CD8-positive, alpha-beta memory T cell (primary cell): ENCODE results near the gene RYR2. TPM values are rescaled to one million over a fixed set of nuclear protein-coding genes. Genes with fewer than 3 reads are reported as not detected.

Source experiments
- CTCF ChIA-PET: fragments of 350-600 bp; sonication (Branson Sonifier 250); formaldehyde crosslinking; loops from one replicate; lab custom pipeline; 2021; ENCODE audit warnings: antibody characterized with exemption; lab: Charles Lee
- POLR2A ChIA-PET: fragments of 350-600 bp; sonication (Branson Sonifier 250); formaldehyde crosslinking; loops from one replicate; lab custom pipeline; 2021; ENCODE audit warnings: antibody characterized with exemption; lab: Charles Lee
- DNase-seq, 5 donors: peaks; one replicate each; pipeline versions ENCODE4 v3.0.0 to v3.0.0-alpha.2; 2020 to 2022; ENCODE audit warnings: mixed read lengths in 1 of 5
- H3K27ac ChIP-seq: one replicate; pipeline ENCODE4 v1.7.0; 2013; ENCODE audit warnings: low read depth, mild to moderate bottlenecking, low read length, moderate library complexity
- H3K27me3 ChIP-seq: 2 replicates; pipeline ENCODE4 v1.7.0; 2013; ENCODE audit warnings: low read length, mild to moderate bottlenecking; ENCODE audit not compliant: insufficient read depth, poor library complexity, severe bottlenecking
- H3K36me3 ChIP-seq: 2 replicates; pipeline ENCODE4 v1.7.0; 2013; ENCODE audit warnings: mild to moderate bottlenecking, low read length, moderate library complexity; ENCODE audit not compliant: insufficient read depth
- H3K4me1 ChIP-seq: 2 replicates; pipeline ENCODE4 v1.7.0; 2013; ENCODE audit warnings: mild to moderate bottlenecking, low read length, moderate library complexity; ENCODE audit not compliant: insufficient read depth
- H3K4me3 ChIP-seq: 2 replicates; pipeline ENCODE4 v1.7.0; 2013; ENCODE audit warnings: mild to moderate bottlenecking, low read length
- H3K9me3 ChIP-seq: 2 replicates; pipeline ENCODE4 v1.7.0; 2013; ENCODE audit warnings: mild to moderate bottlenecking, low read length
- H3K27ac Mint-ChIP-seq, 8 donors: one replicate each; pipeline ENCODE4 v1.8.0; 2020 to 2021; ENCODE audit warnings: mixed read lengths in 8 of 8, mild to moderate bottlenecking in 6 of 8, inconsistent platforms in 3 of 8, moderate library complexity in 3 of 8
- H3K27me3 Mint-ChIP-seq, 2 donors: one replicate each; pipeline ENCODE4 v1.8.0; 2020 to 2021; ENCODE audit warnings: mixed read lengths in 2 of 2, mild to moderate bottlenecking in 1 of 2, moderate library complexity in 1 of 2
- H3K36me3 Mint-ChIP-seq, 3 donors: one replicate each; pipeline ENCODE4 v1.8.0; 2020 to 2021; ENCODE audit warnings: mixed read lengths in 3 of 3, inconsistent platforms in 1 of 3, mild to moderate bottlenecking in 1 of 3
- H3K4me1 Mint-ChIP-seq, 3 donors: one replicate each; pipeline ENCODE4 v1.8.0; 2020 to 2021; ENCODE audit warnings: mixed read lengths in 3 of 3, inconsistent platforms in 1 of 3, mild to moderate bottlenecking in 1 of 3
- H3K4me3 Mint-ChIP-seq, 7 donors: one replicate each; pipeline ENCODE4 v1.8.0; 2020 to 2021; ENCODE audit warnings: mixed read lengths in 7 of 7, mild to moderate bottlenecking in 6 of 7, moderate library complexity in 4 of 7, inconsistent platforms in 2 of 7
- H3K9me3 Mint-ChIP-seq, 5 donors: one replicate each; pipeline ENCODE4 v1.8.0; 2020 to 2022; ENCODE audit warnings: mixed read lengths in 5 of 5, mild to moderate bottlenecking in 3 of 5, moderate library complexity in 2 of 5, inconsistent platforms in 1 of 5
- polyA plus RNA-seq: library from polyadenylated mRNA; unstranded; fragments of 300-500 nt; fragmentation: Illumina TruSeq; gene quantifications from one replicate; pipeline ENCODE4 v1.2.3, GENCODE V29; 2021
- total RNA-seq, 2 experiments: library from RNA; stranded (reverse); gene quantifications; one replicate each; pipeline ENCODE4 v1.2.3, GENCODE V29; 2021

The RYR2 gene
- total and polyA plus RNA-seq, 3 experiments from 2014 or later, result 0.06 to 0.13 (median 0.11) TPM

- Mint-ChIP-seq H3K4me1 (no peaks in the 10 kb centered on the region), H3K27me3 (peaks cover 0 to 7% of the 10 kb centered on the region in 2 donors), H3K9me3 (no peaks in the 10 kb centered on the region), H3K4me3 (no peak overlapping the region), H3K27ac (no peak overlapping the region), H3K36me3 (no peaks in the 10 kb centered on the region)
- no peaks in the 10 kb centered on the region for H3K4me1 ChIP-seq
- no peaks in the 10 kb centered on the region for H3K27me3 ChIP-seq
- no peak for DNase-seq
- ChIA-PET CTCF (no interaction called here), POLR2A (no interaction called here)
- H3K27ac ChIP-seq, result no peak overlapping the region
- H3K36me3 ChIP-seq, result no peaks in the 10 kb centered on the region
- H3K4me3 ChIP-seq, result no peak overlapping the region
- no peaks in the 10 kb centered on the region for H3K9me3 ChIP-seq
These were observed 199.1 kb downstream of the RYR2 start for GRCh38 chr1:237241038-237241437.

GRCh38 chr1:237244778-237245177, 202.8 kb downstream of the RYR2 start:
- POLR2A ChIA-PET, result no interaction called here
- DNase-seq, result no peak
- Mint-ChIP-seq H3K27me3 (peaks cover 0 to 3% of the 10 kb centered on the region in 2 donors), H3K4me1 (no peaks in the 10 kb centered on the region), H3K9me3 (no peaks in the 10 kb centered on the region), H3K27ac (no peak overlapping the region), H3K36me3 (no peaks in the 10 kb centered on the region), H3K4me3 (no peak overlapping the region)
- no peaks in the 10 kb centered on the region for H3K36me3 ChIP-seq
- CTCF ChIA-PET, result no interaction called here
- no peaks in the 10 kb centered on the region for H3K27me3 ChIP-seq
- H3K4me1 ChIP-seq, result no peaks in the 10 kb centered on the region
- no peak overlapping the region for H3K4me3 ChIP-seq
- H3K27ac ChIP-seq, result no peak overlapping the region
- H3K9me3 ChIP-seq, result no peaks in the 10 kb centered on the region

GRCh38 chr1:237247442-237247841, 205.5 kb downstream of the RYR2 start:
- Mint-ChIP-seq H3K27ac (no peak overlapping the region), H3K4me1 (no peaks in the 10 kb centered on the region), H3K36me3 (no peaks in the 10 kb centered on the region), H3K4me3 (no peak overlapping the region), H3K27me3 (peaks cover 0 to 3% of the 10 kb centered on the region in 2 donors), H3K9me3 (no peaks in the 10 kb centered on the region)
- no peaks in the 10 kb centered on the region for H3K27me3 ChIP-seq
- no peak for DNase-seq
- H3K27ac ChIP-seq, result no peak overlapping the region
- ChIA-PET POLR2A (no interaction called here), CTCF (no interaction called here)
- no peaks in the 10 kb centered on the region for H3K4me1 ChIP-seq
- H3K9me3 ChIP-seq, result no peaks in the 10 kb centered on the region
- no peak overlapping the region for H3K4me3 ChIP-seq
- no peaks in the 10 kb centered on the region for H3K36me3 ChIP-seq

- DNase-seq, result no peak
- no peaks in the 10 kb centered on the region for H3K36me3 Mint-ChIP-seq
- H3K4me1 Mint-ChIP-seq, result no peaks in the 10 kb centered on the region
- H3K4me3 ChIP-seq, result no peak overlapping the region
- H3K27me3 Mint-ChIP-seq, result no peaks in the 10 kb centered on the region
- H3K36me3 ChIP-seq, result no peaks in the 10 kb centered on the region
- CTCF ChIA-PET, result no interaction called here
- no peaks in the 10 kb centered on the region for H3K9me3 ChIP-seq
- H3K4me1 ChIP-seq, result no peaks in the 10 kb centered on the region
- H3K4me3 Mint-ChIP-seq, result no peak overlapping the region
- H3K27ac ChIP-seq, result no peak overlapping the region
- POLR2A ChIA-PET, result no interaction called here
- no peaks in the 10 kb centered on the region for H3K9me3 Mint-ChIP-seq
- no peaks in the 10 kb centered on the region for H3K27me3 ChIP-seq
- no peak overlapping the region for H3K27ac Mint-ChIP-seq
These were observed 207.1 kb downstream of the RYR2 start for GRCh38 chr1:237249120-237249519.

GRCh38 chr1:237250055-237250454, 208.1 kb downstream of the RYR2 start:
- H3K27me3 ChIP-seq, result no peaks in the 10 kb centered on the region
- H3K4me1 ChIP-seq, result no peaks in the 10 kb centered on the region
- no peak overlapping the region for H3K27ac Mint-ChIP-seq
- no peaks in the 10 kb centered on the region for H3K9me3 ChIP-seq
- ChIA-PET CTCF (no interaction called here), POLR2A (no interaction called here)
- no peaks in the 10 kb centered on the region for H3K36me3 ChIP-seq
- DNase-seq, result no peak
- no peak overlapping the region for H3K4me3 ChIP-seq
- H3K4me1 Mint-ChIP-seq, result no peaks in the 10 kb centered on the region
- H3K9me3 Mint-ChIP-seq, result no peaks in the 10 kb centered on the region
- H3K4me3 Mint-ChIP-seq, result no peak overlapping the region
- H3K27ac ChIP-seq, result no peak overlapping the region
- no peaks in the 10 kb centered on the region for H3K27me3 Mint-ChIP-seq
- no peaks in the 10 kb centered on the region for H3K36me3 Mint-ChIP-seq

- no peaks in the 10 kb centered on the region for H3K4me1 Mint-ChIP-seq
- ChIA-PET CTCF (no interaction called here), POLR2A (no interaction called here)
- no peak for DNase-seq
- H3K9me3 Mint-ChIP-seq, result peaks cover 0 to 6% (median 0%) of the 10 kb centered on the region in 5 donors
- Histone ChIP-seq H3K27ac (no peak overlapping the region), H3K27me3 (no peaks in the 10 kb centered on the region), H3K4me3 (no peak overlapping the region), H3K36me3 (no peaks in the 10 kb centered on the region), H3K4me1 (no peaks in the 10 kb centered on the region), H3K9me3 (no peaks in the 10 kb centered on the region)
- H3K4me3 Mint-ChIP-seq, result no peak overlapping the region
- H3K36me3 Mint-ChIP-seq, result no peaks in the 10 kb centered on the region
- peaks cover 0 to 12% of the 10 kb centered on the region in 2 donors for H3K27me3 Mint-ChIP-seq
- no peak overlapping the region for H3K27ac Mint-ChIP-seq
These were observed 213.1 kb downstream of the RYR2 start for GRCh38 chr1:237255071-237255470.

- peaks cover 0 to 6% (median 0%) of the 10 kb centered on the region in 5 donors for H3K9me3 Mint-ChIP-seq
- H3K27me3 ChIP-seq, result no peaks in the 10 kb centered on the region
- H3K36me3 Mint-ChIP-seq, result no peaks in the 10 kb centered on the region
- H3K4me3 ChIP-seq, result no peak overlapping the region
- H3K36me3 ChIP-seq, result no peaks in the 10 kb centered on the region
- ChIA-PET POLR2A (no interaction called here), CTCF (no interaction called here)
- no peak for DNase-seq
- H3K4me1 ChIP-seq, result no peaks in the 10 kb centered on the region
- no peak overlapping the region for H3K27ac Mint-ChIP-seq
- H3K4me3 Mint-ChIP-seq, result no peak overlapping the region
- no peaks in the 10 kb centered on the region for H3K4me1 Mint-ChIP-seq
- no peak overlapping the region for H3K27ac ChIP-seq
- no peaks in the 10 kb centered on the region for H3K9me3 ChIP-seq
- H3K27me3 Mint-ChIP-seq, result peaks cover 3 to 12% of the 10 kb centered on the region in 2 donors
These were observed 216.9 kb downstream of the RYR2 start for GRCh38 chr1:237258871-237259270.

GRCh38 chr1:237261198-237261597, 219.2 kb downstream of the RYR2 start:
- peaks cover 0 to 2% (median 0%) of the 10 kb centered on the region in 5 donors for H3K9me3 Mint-ChIP-seq
- Histone ChIP-seq H3K27ac (no peak overlapping the region), H3K36me3 (no peaks in the 10 kb centered on the region), H3K27me3 (no peaks in the 10 kb centered on the region), H3K9me3 (no peaks in the 10 kb centered on the region), H3K4me1 (no peaks in the 10 kb centered on the region), H3K4me3 (no peak overlapping the region)
- no peak overlapping the region for H3K4me3 Mint-ChIP-seq
- DNase-seq, result no peak
- no peak overlapping the region for H3K27ac Mint-ChIP-seq
- CTCF ChIA-PET, result no interaction called here
- peaks cover 3 to 7% of the 10 kb centered on the region in 2 donors for H3K27me3 Mint-ChIP-seq
- H3K4me1 Mint-ChIP-seq, result no peaks in the 10 kb centered on the region
- H3K36me3 Mint-ChIP-seq, result no peaks in the 10 kb centered on the region
- POLR2A ChIA-PET, result no interaction called here

- Mint-ChIP-seq H3K9me3 (no peaks in the 10 kb centered on the region), H3K36me3 (no peaks in the 10 kb centered on the region), H3K27me3 (peaks cover 1 to 21% of the 10 kb centered on the region in 2 donors), H3K4me1 (peaks cover 3 to 10% (median 6%) of the 10 kb centered on the region in 3 donors), H3K27ac (no peak overlapping the region), H3K4me3 (no peak overlapping the region)
- Histone ChIP-seq H3K27me3 (no peaks in the 10 kb centered on the region), H3K36me3 (no peaks in the 10 kb centered on the region), H3K9me3 (no peaks in the 10 kb centered on the region), H3K27ac (no peak overlapping the region), H3K4me3 (no peak overlapping the region), H3K4me1 (no peaks in the 10 kb centered on the region)
- POLR2A ChIA-PET, result no interaction called here
- CTCF ChIA-PET, result no interaction called here
- DNase-seq, result no peak
These were observed 225.8 kb downstream of the RYR2 start for GRCh38 chr1:237267743-237268142.
